GM18507 (cell line): Measurements from ENCODE around the gene SLC19A2.
A peak's percentile ranks its signal among the peaks of the same experiment; 100 is the strongest.
"Not testable (repeated sequence)": the region's sequence is repeated elsewhere in the genome, so short reads cannot be mapped to it uniquely, and the experiment has no call there.

Source experiments
- DNase-seq: peaks from one replicate; pipeline ENCODE4 v3.0.0; 2011; ENCODE audit warnings: low read depth; ENCODE audit not compliant: insufficient read length; ENCODE audit errors: extremely low spot score
- FAIRE-seq: peaks from 2 replicates; lab custom pipeline; 2011; peaks lifted over from hg19 to GRCh38; lab: Jason Lieb, UNC

Gene SLC19A2

GRCh38 chr1:169510060-169510459 lies 24.3 kb upstream of the SLC19A2 start:
- DNase-seq (no peak), FAIRE-seq (no peak)

GRCh38 chr1:169509354-169509753 lies 23.6 kb upstream of the SLC19A2 start:
- DNase-seq (no peak), FAIRE-seq (no peak)

- FAIRE-seq (no peak), DNase-seq (no peak)
Measured at GRCh38 chr1:169508432-169509338, 22.9 kb upstream of the SLC19A2 start.

- no peak for FAIRE-seq
- DNase-seq, result no peak
Measured at GRCh38 chr1:169507413-169507812, 21.7 kb upstream of the SLC19A2 start.

- not testable (repeated sequence) for DNase-seq, FAIRE-seq
Measured at GRCh38 chr1:169503601-169504000, 17.9 kb upstream of the SLC19A2 start.

- DNase-seq (no peak), FAIRE-seq (no peak)
Measured at GRCh38 chr1:169499807-169500206, 14.1 kb upstream of the SLC19A2 start.

- FAIRE-seq (no peak), DNase-seq (no peak)
Measured at GRCh38 chr1:169497317-169497716, 11.6 kb upstream of the SLC19A2 start.

- FAIRE-seq, result peak; percentile 66
- DNase-seq, result no peak
Measured at GRCh38 chr1:169495916-169496315, 10.2 kb upstream of the SLC19A2 start.

- no peak for FAIRE-seq
- DNase-seq, result no peak
Measured at GRCh38 chr1:169495046-169495775, 9.5 kb upstream of the SLC19A2 start.

GRCh38 chr1:169494343-169494742 lies 8.6 kb upstream of the SLC19A2 start:
- no peak for FAIRE-seq

GRCh38 chr1:169493251-169493650 lies 7.5 kb upstream of the SLC19A2 start:
- no peak for DNase-seq
- FAIRE-seq, result no peak

More at GRCh38 chr1:169494343-169494742, 8.6 kb upstream of the SLC19A2 start:
- DNase-seq, result no peak

GRCh38 chr1:169491845-169492281 lies 6.1 kb upstream of the SLC19A2 start:
- peak; percentile 35 for FAIRE-seq
- no peak for DNase-seq

GRCh38 chr1:169488157-169488556 lies 2.4 kb upstream of the SLC19A2 start:
- FAIRE-seq, result no peak
- no peak for DNase-seq

GRCh38 chr1:169487561-169487960 lies 1.8 kb upstream of the SLC19A2 start:
- DNase-seq (no peak), FAIRE-seq (no peak)

GRCh38 chr1:169487133-169487532 lies 1.4 kb upstream of the SLC19A2 start:
- DNase-seq (no peak), FAIRE-seq (no peak)

- FAIRE-seq, result peak; percentile 12
- DNase-seq, result no peak
Measured at GRCh38 chr1:169486281-169487051, 722 bp upstream of the SLC19A2 start.

- FAIRE-seq (peak; percentile 18), DNase-seq (no peak)
Measured at GRCh38 chr1:169484683-169485430, 887 bp downstream of the SLC19A2 start.

GRCh38 chr1:169484101-169484500 lies 1.6 kb downstream of the SLC19A2 start:
- FAIRE-seq (no peak), DNase-seq (no peak)

- DNase-seq (no peak), FAIRE-seq (no peak)
Measured at GRCh38 chr1:169483500-169483966, 2.2 kb downstream of the SLC19A2 start.
